Glutamatergic neuron (in vitro differentiated cells): ENCODE results near the gene VSIG10. TPM values are rescaled to one million over a fixed set of nuclear protein-coding genes. Genes with fewer than 3 reads are reported as not detected.

Experiments
- DNase-seq: peaks from one replicate; pipeline ENCODE4 v3.0.0; 2022
- H3K27ac Mint-ChIP-seq: one replicate; pipeline ENCODE4 v1.8.0; 2020; ENCODE audit warnings: mild to moderate bottlenecking, mixed read lengths, inconsistent platforms; ENCODE audit not compliant: unreplicated experiment
- H3K27me3 Mint-ChIP-seq: one replicate; pipeline ENCODE4 v1.8.0; 2020; ENCODE audit warnings: mild to moderate bottlenecking, moderate library complexity, mixed read lengths, inconsistent platforms; ENCODE audit not compliant: unreplicated experiment
- H3K36me3 Mint-ChIP-seq: one replicate; pipeline ENCODE4 v1.8.0; 2020; ENCODE audit warnings: mild to moderate bottlenecking, mixed read lengths, inconsistent platforms; ENCODE audit not compliant: unreplicated experiment
- H3K4me1 Mint-ChIP-seq: one replicate; pipeline ENCODE4 v1.8.0; 2020; ENCODE audit warnings: mild to moderate bottlenecking, low read depth, mixed read lengths, inconsistent platforms; ENCODE audit not compliant: unreplicated experiment
- H3K4me3 Mint-ChIP-seq: one replicate; pipeline ENCODE4 v1.8.0; 2020; ENCODE audit warnings: mild to moderate bottlenecking, mixed read lengths, inconsistent platforms; ENCODE audit not compliant: unreplicated experiment
- H3K9me3 Mint-ChIP-seq: one replicate; pipeline ENCODE4 v1.8.0; 2020; ENCODE audit warnings: mild to moderate bottlenecking, moderate library complexity, mixed read lengths, inconsistent platforms; ENCODE audit not compliant: unreplicated experiment
- total RNA-seq: library from RNA; stranded (reverse); fragmentation: NEBNext Ultra II Directional; extraction: Animal tissue kit (Norgen Biotek cat#: 25700); gene quantifications from one replicate; pipeline ENCODE4 v1.2.1, GENCODE V29; 2021; ENCODE audit not compliant: unreplicated experiment
- TF ChIP-seq, protein P1 (sequence below): fragments of 200-600 bp; sonication (generic); IDR thresholded peaks from one replicate; pipeline ENCODE4 v1.5.0; 2021; ENCODE audit not compliant: partially characterized antibody, unreplicated experiment

Gene VSIG10
- total RNA-seq, 1 donor from 2014 or later = 13.3 TPM

DNA sequence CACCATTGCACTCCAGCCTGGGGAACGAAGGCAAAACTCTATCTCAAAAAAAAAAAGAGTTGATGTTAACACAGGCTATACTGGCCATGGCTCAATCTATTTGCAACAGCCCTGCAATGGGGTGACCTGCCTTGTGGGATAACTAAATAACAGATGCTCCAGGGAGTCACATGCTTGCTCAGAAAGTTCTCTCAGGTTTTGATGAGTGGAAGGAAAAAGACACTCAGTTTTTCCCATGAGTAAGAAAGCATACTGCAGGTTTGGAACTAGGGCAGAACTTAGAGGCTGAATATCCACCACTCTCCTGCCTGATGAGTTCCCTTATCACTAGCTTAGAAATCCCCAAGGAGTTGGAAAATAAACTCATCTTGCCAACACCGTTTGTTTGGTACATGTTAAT lies 59.7 kb downstream of the VSIG10 start:
- TF ChIP-seq, protein P1, sequence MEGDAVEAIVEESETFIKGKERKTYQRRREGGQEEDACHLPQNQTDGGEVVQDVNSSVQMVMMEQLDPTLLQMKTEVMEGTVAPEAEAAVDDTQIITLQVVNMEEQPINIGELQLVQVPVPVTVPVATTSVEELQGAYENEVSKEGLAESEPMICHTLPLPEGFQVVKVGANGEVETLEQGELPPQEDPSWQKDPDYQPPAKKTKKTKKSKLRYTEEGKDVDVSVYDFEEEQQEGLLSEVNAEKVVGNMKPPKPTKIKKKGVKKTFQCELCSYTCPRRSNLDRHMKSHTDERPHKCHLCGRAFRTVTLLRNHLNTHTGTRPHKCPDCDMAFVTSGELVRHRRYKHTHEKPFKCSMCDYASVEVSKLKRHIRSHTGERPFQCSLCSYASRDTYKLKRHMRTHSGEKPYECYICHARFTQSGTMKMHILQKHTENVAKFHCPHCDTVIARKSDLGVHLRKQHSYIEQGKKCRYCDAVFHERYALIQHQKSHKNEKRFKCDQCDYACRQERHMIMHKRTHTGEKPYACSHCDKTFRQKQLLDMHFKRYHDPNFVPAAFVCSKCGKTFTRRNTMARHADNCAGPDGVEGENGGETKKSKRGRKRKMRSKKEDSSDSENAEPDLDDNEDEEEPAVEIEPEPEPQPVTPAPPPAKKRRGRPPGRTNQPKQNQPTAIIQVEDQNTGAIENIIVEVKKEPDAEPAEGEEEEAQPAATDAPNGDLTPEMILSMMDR = no peak
- H3K4me3 Mint-ChIP-seq = no peak overlapping the region
- DNase-seq = no peak
- no peaks in the 10 kb centered on the region for H3K36me3 Mint-ChIP-seq
- H3K4me1 Mint-ChIP-seq = no peaks in the 10 kb centered on the region
- H3K9me3 Mint-ChIP-seq = no peaks in the 10 kb centered on the region
- no peaks in the 10 kb centered on the region for H3K27me3 Mint-ChIP-seq
- no peak overlapping the region for H3K27ac Mint-ChIP-seq

DNA sequence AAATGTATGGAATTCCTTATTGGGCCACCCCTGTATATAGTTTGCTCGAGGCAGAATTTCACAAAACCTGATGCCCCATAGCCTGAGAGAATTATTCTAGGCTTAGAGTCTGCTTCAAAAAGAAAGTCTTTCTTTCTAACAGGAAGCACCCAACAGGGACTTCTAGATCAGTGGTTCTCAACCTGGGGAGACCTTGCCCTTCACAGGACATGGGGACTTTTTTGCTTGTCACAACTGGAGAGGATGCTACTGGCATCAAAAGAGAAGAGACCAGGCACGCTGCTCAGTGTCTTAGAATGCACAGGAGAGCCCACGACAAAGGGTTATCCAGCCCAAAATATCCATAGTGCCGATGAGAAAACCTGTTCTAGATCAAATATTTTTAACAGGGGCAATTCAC lies 61.7 kb downstream of the VSIG10 start:
- H3K9me3 Mint-ChIP-seq = no peaks in the 10 kb centered on the region
- no peak overlapping the region for H3K4me3 Mint-ChIP-seq
- no peaks in the 10 kb centered on the region for H3K27me3 Mint-ChIP-seq
- H3K36me3 Mint-ChIP-seq = no peaks in the 10 kb centered on the region
- H3K4me1 Mint-ChIP-seq = no peaks in the 10 kb centered on the region
- TF ChIP-seq, protein P1 = no peak
- no peak overlapping the region for H3K27ac Mint-ChIP-seq
- no peak for DNase-seq

DNA sequence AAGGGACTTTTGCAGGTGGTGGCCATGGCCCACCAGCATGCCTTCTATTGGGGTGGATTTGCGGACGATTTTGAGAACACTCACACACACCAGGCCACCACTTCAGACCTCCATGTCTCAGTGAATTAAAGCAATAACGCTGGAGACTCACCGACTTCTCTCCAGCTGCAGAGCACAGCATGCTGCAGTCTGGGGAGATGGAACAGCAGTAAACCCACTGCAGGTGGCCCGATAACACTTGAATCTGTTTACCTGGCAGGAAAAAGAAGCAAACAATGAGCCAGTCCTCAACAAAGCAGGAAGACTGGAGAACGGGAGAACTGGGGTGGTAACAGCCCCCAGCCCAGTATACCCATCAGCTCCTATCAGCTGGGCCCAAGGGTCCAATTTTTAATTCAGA lies 65.7 kb downstream of the VSIG10 start:
- Mint-ChIP-seq H3K4me1 (no peaks in the 10 kb centered on the region), H3K9me3 (no peaks in the 10 kb centered on the region), H3K36me3 (no peaks in the 10 kb centered on the region), H3K27me3 (no peaks in the 10 kb centered on the region), H3K4me3 (no peak overlapping the region), H3K27ac (no peak overlapping the region)
- DNase-seq = no peak
- TF ChIP-seq, protein P1 = no peak

DNA sequence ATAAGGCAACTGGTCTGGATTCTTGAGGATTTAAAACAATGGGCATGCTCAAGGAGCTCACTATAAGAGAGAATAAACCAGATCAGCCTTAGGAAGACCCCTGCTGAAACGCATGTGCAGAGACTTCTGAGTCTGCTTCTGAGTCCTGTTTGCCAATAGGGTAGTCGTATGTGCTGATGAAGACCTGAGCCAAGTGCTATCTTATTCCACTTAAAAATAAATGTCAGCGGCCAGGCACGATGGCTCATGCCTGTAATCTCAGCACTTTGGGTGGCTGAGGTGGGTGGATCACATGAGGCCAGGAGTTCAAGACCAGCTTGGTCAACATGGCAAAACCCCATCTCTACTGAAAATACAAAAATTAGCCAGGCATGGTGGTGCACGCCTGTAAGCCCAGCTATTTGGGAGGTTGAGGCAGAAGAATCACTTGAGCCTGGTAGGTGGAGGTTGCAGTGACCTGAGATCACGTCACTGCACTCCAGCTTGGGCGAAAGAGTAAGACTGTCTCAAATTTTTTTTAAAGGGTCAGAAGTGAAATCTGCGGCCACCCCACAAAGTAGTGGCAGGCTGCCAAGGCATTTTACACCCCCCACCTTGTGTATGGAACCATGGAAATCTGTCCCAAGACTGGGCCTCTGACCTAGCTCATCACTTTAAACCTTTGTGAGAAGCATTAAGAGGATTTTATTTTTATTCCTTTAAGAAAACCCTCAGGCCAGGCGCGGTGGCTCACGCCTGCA lies 67.0 kb downstream of the VSIG10 start:
- Mint-ChIP-seq H3K9me3 (no peaks in the 10 kb centered on the region), H3K36me3 (no peaks in the 10 kb centered on the region), H3K4me3 (no peak overlapping the region), H3K4me1 (no peaks in the 10 kb centered on the region), H3K27ac (no peak overlapping the region), H3K27me3 (no peaks in the 10 kb centered on the region)
- TF ChIP-seq, protein P1 = no peak
- DNase-seq = no peak

DNA sequence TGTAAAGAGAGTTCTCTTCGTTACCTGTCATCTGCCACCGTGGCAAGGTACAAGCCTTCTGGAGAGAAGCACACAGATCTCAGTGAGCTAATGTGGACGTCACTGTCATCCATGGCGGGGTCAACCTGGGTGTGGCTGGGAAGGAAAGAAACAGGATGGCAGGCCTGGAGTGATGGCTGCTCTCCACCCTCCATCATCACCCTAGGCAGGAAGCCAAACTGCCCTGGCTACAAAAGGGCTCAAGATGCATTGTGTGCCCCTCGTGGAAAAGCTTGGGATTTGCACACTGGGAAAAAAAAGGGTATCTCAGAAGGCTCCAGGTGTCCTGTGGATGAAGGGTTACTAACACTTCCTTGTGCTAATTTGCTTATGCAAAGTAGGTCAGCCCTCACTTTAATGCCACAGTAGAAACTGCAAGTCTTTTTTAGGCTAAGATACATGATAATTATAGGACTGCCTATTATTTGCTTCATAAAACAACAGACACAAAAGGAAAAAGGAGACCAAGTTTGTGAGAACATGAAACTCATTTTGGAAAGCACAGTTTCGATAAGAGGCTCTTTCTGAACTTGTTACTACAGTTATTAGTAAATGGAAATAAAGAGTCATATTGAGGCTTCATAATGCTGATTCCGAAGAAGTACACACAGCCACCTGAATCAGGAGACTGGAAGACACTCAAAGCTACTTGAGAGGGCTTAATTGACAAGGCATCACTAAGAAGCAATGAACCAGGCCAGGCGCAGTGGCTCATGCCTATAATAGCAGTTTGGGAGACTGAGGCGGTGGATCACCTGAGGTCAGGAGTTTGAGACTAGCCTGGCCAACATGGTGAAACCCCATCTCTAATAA lies 68.4 kb downstream of the VSIG10 start:
- no peaks in the 10 kb centered on the region for H3K9me3 Mint-ChIP-seq
- H3K27ac Mint-ChIP-seq = no peak overlapping the region
- TF ChIP-seq, protein P1 = peak; percentile 7
- no peaks in the 10 kb centered on the region for H3K36me3 Mint-ChIP-seq
- no peaks in the 10 kb centered on the region for H3K4me1 Mint-ChIP-seq
- no peak overlapping the region for H3K4me3 Mint-ChIP-seq
- no peaks in the 10 kb centered on the region for H3K27me3 Mint-ChIP-seq
- DNase-seq = no peak
